ENCODE data around the gene DENND1A. TPM values are rescaled to one million over a fixed set of nuclear protein-coding genes. Genes with fewer than 3 reads are reported as not detected.

Gene DENND1A
- total RNA-seq, 1 experiment from 2014 or later = 13.0 TPM

- BruUV-seq (replicated peaks) = no TSS peak
- Mint-ChIP-seq H3K9me3 (ENCODE audit: low read depth, unreplicated experiment) (no peaks in the 10 kb centered on the region), H3K27me3 (ENCODE audit: unreplicated experiment) (no peaks in the 10 kb centered on the region)
These were observed 592.0 kb downstream of the DENND1A start for GRCh38 chr9:123337971-123338370.

GRCh38 chr9:123336959-123337358, 593.0 kb downstream of the DENND1A start:
- TF ChIP-seq CTCF (IDR thresholded peaks at IDR 0.05; ENCODE audit: unreplicated experiment) = no peak
- CTCF ChIA-PET = no interaction called here
- H3K27me3 Mint-ChIP-seq (ENCODE audit: unreplicated experiment) = no peaks in the 10 kb centered on the region
- DNase-seq = no peak
- intact Hi-C loops (cut with micrococcal nuclease; ENCODE audit: unreplicated experiment) = no loop called here
- BruUV-seq (replicated peaks) = no TSS peak
- no peaks in the 10 kb centered on the region for H3K9me3 Mint-ChIP-seq (ENCODE audit: low read depth, unreplicated experiment)
- H3K36me3 Mint-ChIP-seq (ENCODE audit: insufficient read depth, unreplicated experiment) = no peaks in the 10 kb centered on the region
- H3K27ac Mint-ChIP-seq (ENCODE audit: unreplicated experiment) = no peak overlapping the region
- H3K4me1 Mint-ChIP-seq (ENCODE audit: low read depth, unreplicated experiment) = peaks cover 12% of the 10 kb centered on the region
- H3K4me3 Mint-ChIP-seq (ENCODE audit: low read depth, unreplicated experiment) = no peak overlapping the region

More at GRCh38 chr9:123337971-123338370, 592.0 kb downstream of the DENND1A start:
- Mint-ChIP-seq H3K36me3 (ENCODE audit: insufficient read depth, unreplicated experiment) (no peaks in the 10 kb centered on the region), H3K4me3 (ENCODE audit: low read depth, unreplicated experiment) (no peak overlapping the region), H3K4me1 (ENCODE audit: low read depth, unreplicated experiment) (peaks cover 12% of the 10 kb centered on the region), H3K27ac (ENCODE audit: unreplicated experiment) (no peak overlapping the region)
- intact Hi-C loops (cut with micrococcal nuclease; ENCODE audit: unreplicated experiment) = no loop called here
- CTCF ChIA-PET = no interaction called here
- TF ChIP-seq CTCF (IDR thresholded peaks at IDR 0.05; ENCODE audit: unreplicated experiment) = no peak
- no peak for DNase-seq

- TF ChIP-seq CTCF (IDR thresholded peaks at IDR 0.05; ENCODE audit: unreplicated experiment) = no peak
- H3K9me3 Mint-ChIP-seq (ENCODE audit: low read depth, unreplicated experiment) = no peaks in the 10 kb centered on the region
- peaks cover 12% of the 10 kb centered on the region for H3K4me1 Mint-ChIP-seq (ENCODE audit: low read depth, unreplicated experiment)
- no peak overlapping the region for H3K27ac Mint-ChIP-seq (ENCODE audit: unreplicated experiment)
- intact Hi-C loops (cut with micrococcal nuclease; ENCODE audit: unreplicated experiment) = no loop called here
- DNase-seq = no peak
- no peak overlapping the region for H3K4me3 Mint-ChIP-seq (ENCODE audit: low read depth, unreplicated experiment)
- BruUV-seq (replicated peaks) = no TSS peak
- CTCF ChIA-PET = no interaction called here
- H3K36me3 Mint-ChIP-seq (ENCODE audit: insufficient read depth, unreplicated experiment) = no peaks in the 10 kb centered on the region
- H3K27me3 Mint-ChIP-seq (ENCODE audit: unreplicated experiment) = no peaks in the 10 kb centered on the region
These were observed 593.5 kb downstream of the DENND1A start for GRCh38 chr9:123336449-123336848.

GRCh38 chr9:123335986-123336329, 594.0 kb downstream of the DENND1A start:
- intact Hi-C loops (cut with micrococcal nuclease; ENCODE audit: unreplicated experiment) = no loop called here
- no peak for TF ChIP-seq CTCF (IDR thresholded peaks at IDR 0.05; ENCODE audit: unreplicated experiment)
- DNase-seq = no peak
- H3K27ac Mint-ChIP-seq (ENCODE audit: unreplicated experiment) = no peak overlapping the region
- H3K4me1 Mint-ChIP-seq (ENCODE audit: low read depth, unreplicated experiment) = peaks cover 12% of the 10 kb centered on the region
- no peaks in the 10 kb centered on the region for H3K27me3 Mint-ChIP-seq (ENCODE audit: unreplicated experiment)
- no peaks in the 10 kb centered on the region for H3K9me3 Mint-ChIP-seq (ENCODE audit: low read depth, unreplicated experiment)
- H3K4me3 Mint-ChIP-seq (ENCODE audit: low read depth, unreplicated experiment) = no peak overlapping the region
- H3K36me3 Mint-ChIP-seq (ENCODE audit: insufficient read depth, unreplicated experiment) = no peaks in the 10 kb centered on the region
- CTCF ChIA-PET = no interaction called here
- BruUV-seq (replicated peaks) = no TSS peak

All from Calu3 (cell line).